Posterior cingulate gyrus (tissue), 11 donors: ENCODE measurements around the gene INPP4B.
"Not testable (repeated sequence)": the region's sequence is repeated elsewhere in the genome, so short reads cannot be mapped to it uniquely, and the experiment has no call there.

ENCODE experiments used
- DNase-seq, 10 donors: peaks; one replicate each; pipeline versions ENCODE4 v3.0.0 to v3.0.0-alpha.2; 2020 to 2021; ENCODE audit warnings: mixed read lengths in 3 of 10
- intact Hi-C: fragments of 100-400 bp; cut with DNase I; formaldehyde crosslinking; loops from one replicate; pipeline ENCODE4 v1.15.1; 2023

Gene INPP4B

GRCh38 chr4:142826503-142827241 is 19.4 kb downstream of the INPP4B start:
- DNase-seq = no peak
- intact Hi-C loops = no loop called here

- no peak for DNase-seq
- intact Hi-C loops = no loop called here
These were observed 21.7 kb downstream of the INPP4B start for GRCh38 chr4:142824368-142824767.

DNA sequence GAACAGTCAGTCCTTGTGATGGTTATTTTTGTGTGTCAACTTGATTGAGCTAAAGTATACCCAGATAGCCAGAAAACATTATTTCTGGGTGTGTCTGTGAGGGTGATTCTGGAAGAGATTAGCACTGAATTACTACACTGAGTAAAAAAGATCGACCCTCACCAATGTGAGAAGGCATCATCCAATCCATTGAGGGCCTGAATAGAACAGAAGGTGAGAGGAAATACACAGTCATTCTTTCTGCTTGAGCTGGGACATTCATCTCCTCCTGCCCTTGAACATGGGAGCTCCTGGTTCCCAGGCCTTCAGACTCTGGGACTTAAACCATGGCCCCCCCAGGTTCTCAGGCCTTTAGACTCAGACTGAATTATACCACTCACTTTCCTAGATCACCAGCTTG is 22.3 kb downstream of the INPP4B start:
- intact Hi-C loops = no loop called here
- no peak for DNase-seq

- intact Hi-C loops = no loop called here
- DNase-seq = no peak
These were observed 27.6 kb downstream of the INPP4B start for GRCh38 chr4:142818476-142818875.

GRCh38 chr4:142818031-142818430 is 28.1 kb downstream of the INPP4B start:
- intact Hi-C loops = no loop called here
- no peak for DNase-seq

- DNase-seq = no peak
- intact Hi-C loops = no loop called here
These were observed 28.7 kb downstream of the INPP4B start for GRCh38 chr4:142817442-142817841.

DNA sequence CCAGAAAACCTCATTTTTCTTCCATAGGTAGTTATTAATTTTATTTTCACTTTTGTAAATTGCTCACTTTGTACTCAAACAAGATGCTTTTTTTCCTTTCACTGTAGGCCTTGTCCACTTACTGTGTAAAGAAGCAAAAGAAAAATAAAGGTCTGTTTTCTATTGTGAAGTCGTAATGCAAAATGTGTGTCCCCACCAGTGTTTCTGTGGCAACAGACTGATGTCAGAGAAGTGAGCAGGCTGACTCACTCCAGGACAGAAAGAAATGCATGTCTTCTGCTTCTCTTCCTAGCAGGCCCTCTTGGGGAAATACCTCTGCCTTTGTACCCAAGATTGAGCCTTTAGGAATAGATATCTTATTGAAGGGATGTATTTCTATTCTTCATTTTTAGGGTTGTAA is 30.3 kb downstream of the INPP4B start:
- intact Hi-C loops = no loop called here
- no peak for DNase-seq

GRCh38 chr4:142813388-142813787 is 32.7 kb downstream of the INPP4B start:
- DNase-seq = no peak
- intact Hi-C loops = no loop called here

DNA sequence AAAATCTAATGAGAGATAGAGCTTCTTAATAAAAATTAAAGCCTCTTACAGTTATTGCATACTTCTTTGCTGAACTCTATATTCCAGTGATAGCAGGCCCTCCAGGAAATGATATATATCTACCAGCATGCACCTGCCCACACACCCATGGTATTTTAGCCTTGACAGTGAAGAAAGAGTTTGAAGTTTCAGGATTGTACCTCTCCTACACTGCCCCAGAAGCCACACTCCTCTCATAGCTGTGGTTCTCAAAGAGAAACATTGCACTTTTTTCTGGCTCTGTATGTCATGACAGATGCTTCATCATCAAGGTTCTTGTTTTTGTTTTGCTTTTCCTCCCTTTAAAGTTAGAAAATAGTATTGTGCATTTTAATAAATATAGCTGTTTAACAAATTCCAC is 34.0 kb downstream of the INPP4B start:
- intact Hi-C loops = no loop called here
- no peak for DNase-seq

DNA sequence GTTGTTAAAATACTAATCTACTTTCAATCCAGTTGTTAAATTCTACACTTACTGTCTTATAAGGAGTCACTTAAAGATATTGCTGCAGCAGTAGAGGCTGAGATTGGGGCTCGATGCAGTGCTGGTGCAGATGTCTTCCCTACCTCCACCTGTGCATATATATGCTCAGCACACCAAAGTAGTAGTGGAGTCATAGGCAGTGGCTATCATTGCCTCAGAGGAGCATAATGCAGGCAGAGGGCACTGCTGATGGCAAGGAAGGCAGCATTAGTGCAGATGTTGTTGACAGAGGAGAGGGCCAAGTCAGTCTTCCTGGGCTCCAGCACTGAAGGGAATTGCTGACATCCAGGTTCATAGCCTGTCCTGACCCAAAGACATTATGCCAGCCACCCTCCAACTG is 35.1 kb downstream of the INPP4B start:
- no peak for DNase-seq
- intact Hi-C loops = no loop called here

DNA sequence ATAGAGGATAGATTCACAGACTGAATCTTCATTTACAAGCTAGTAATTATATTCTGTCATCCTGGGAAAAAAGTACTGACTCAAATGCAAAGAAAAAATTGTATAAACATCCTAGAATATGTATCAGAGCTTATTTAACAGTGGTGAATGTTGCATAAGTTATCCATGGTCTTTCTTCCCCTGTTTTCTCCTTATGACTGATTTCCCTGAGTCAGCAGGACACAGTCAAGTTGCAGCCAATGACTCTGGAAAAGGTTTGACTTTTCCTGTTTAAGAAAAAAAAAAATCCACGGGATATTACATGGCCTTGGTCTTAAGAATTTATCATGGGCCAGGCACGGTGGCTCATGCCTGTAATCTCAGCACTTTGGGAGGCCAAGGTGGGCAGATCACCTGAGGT is 36.5 kb downstream of the INPP4B start:
- no peak for DNase-seq
- intact Hi-C loops = no loop called here

- DNase-seq, intact Hi-C loops: not testable (repeated sequence)
These were observed 42.2 kb downstream of the INPP4B start for GRCh38 chr4:142803879-142804278.

- DNase-seq = no peak
- intact Hi-C loops = no loop called here
These were observed 44.1 kb downstream of the INPP4B start for GRCh38 chr4:142801966-142802365.

DNA sequence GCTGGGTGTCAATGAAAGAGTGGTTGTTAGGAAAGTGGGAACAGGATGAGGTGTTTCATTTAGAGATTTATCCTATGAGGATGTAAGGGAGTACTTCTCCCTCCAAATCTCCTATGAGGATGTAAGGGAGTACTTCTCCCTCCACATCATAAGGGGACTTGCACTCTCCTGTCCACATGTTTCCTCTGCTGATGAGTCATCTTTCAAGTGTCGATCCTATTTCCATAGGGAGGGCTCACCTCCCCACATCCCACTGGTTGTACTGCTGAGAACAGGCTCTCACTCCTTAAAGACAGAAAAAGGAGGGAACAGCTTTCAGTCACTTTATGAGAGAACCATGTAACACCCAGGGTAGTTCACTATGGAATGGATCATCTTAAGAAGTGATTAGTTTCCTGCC is 65.0 kb downstream of the INPP4B start:
- DNase-seq = no peak
- intact Hi-C loops = no loop called here

GRCh38 chr4:142778900-142779299 is 67.2 kb downstream of the INPP4B start:
- intact Hi-C loops = no loop called here
- no peak for DNase-seq

- DNase-seq = no peak
These were observed 67.7 kb downstream of the INPP4B start for GRCh38 chr4:142778430-142778829.

DNA sequence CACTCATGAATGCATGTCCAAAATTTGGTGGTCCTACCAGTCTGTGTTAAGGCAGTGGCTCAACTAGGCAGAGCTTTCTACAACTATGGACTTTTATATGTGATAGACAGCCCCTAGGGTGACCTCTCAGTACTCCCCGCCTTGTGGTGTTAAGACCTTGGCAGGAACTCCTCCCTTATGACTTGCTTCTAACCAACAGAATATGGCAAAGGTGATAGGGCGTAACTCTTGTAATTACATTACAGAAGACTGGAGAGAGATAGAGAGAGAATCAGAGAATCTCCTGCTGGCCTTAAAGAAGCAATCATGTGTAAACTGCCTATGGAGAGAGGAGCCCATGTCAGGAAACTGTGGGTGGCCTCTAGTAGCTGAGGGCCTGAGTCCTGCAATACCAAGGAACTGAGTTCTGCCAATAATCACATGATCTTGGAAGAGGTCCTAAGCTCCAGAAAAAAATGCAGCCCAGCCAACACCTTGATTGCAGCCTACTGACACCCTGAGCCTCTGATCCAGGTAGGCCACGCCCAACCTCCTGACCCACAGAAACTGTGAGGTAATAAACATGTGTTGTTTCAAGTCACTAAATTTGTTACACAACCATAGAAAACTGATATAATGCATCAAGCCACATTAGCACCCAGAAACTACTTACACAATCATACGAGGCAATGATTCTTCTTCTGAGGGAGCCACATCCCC is 68.9 kb downstream of the INPP4B start:
- DNase-seq = no peak
- intact Hi-C loops = no loop called here

More at GRCh38 chr4:142778430-142778829, 67.7 kb downstream of the INPP4B start:
- intact Hi-C loops = no loop called here

- intact Hi-C loops = no loop called here
- no peak for DNase-seq
These were observed 70.1 kb downstream of the INPP4B start for GRCh38 chr4:142776026-142776425.

DNA sequence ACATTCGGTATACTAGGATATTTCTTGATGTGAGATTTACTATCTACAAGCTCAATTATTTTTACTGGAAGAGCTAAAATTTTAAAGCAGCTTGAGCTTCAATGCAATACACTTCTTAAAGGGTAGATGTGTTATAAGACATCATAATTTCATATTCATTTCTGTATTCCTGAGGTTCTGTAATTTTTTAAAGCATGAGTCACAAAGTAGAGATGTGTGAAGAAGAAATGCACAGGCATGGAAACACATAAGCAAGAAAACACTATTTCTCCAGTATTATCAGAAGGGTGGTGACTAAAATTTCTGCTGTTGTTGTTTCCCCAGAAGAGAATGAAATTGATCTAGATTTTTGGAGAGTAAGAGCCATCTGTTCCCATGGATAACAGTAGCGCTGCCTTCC is 72.6 kb downstream of the INPP4B start:
- DNase-seq = no peak
- intact Hi-C loops = no loop called here

DNA sequence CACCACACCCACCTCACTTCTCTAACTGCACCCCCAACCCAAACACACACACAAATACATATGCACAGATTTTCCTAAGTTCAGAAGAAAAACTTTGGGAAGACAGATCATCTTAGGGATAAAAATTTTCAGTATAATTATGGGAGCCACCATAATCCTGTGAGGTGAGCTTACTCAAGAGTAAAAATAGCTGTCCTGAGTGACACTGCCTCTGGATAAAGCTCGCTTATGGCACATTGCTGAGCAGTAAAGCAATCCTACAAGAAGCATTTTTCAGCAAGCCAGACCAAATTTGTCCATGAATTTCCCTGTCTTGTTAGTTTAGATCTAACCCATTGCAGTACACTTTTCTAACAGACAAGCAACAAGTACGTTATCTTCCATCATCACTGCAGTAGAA is 83.8 kb downstream of the INPP4B start:
- intact Hi-C loops = no loop called here
- DNase-seq = no peak

GRCh38 chr4:142752202-142752786 is 93.8 kb downstream of the INPP4B start:
- no peak for DNase-seq
- intact Hi-C loops = no loop called here
